H9 (cell line): ENCODE results near the gene FOXD1. TPM values are rescaled to one million over a fixed set of nuclear protein-coding genes. Genes with fewer than 3 reads are reported as not detected.
"Not testable (repeated sequence)": the region's sequence is repeated elsewhere in the genome, so short reads cannot be mapped to it uniquely, and the experiment has no call there.

Experiments used
- DNase-seq: peaks from one replicate; pipeline ENCODE4 v3.0.0-alpha.2; 2017
- H2AFZ ChIP-seq: one replicate; pipeline ENCODE4 v1.6.1; 2013; ENCODE audit warnings: mild to moderate bottlenecking, low read length, control low read depth, moderate library complexity
- H2AK5ac ChIP-seq: 2 replicates; pipeline ENCODE4 v1.6.1; 2013; ENCODE audit warnings: low read length, control low read depth, mixed read lengths; ENCODE audit not compliant: insufficient read length
- H2BK120ac ChIP-seq: one replicate; pipeline ENCODE4 v1.6.1; 2013; ENCODE audit warnings: low read depth, mild to moderate bottlenecking, low read length, control low read depth, inconsistent platforms; ENCODE audit not compliant: poor library complexity, severe bottlenecking
- H2BK12ac ChIP-seq: 2 replicates; pipeline ENCODE4 v1.6.1; 2013; ENCODE audit warnings: low read length, control low read depth, mixed read lengths, low read depth; ENCODE audit not compliant: insufficient read length
- H2BK15ac ChIP-seq: 2 replicates; pipeline ENCODE4 v1.6.1; 2013; ENCODE audit warnings: low read depth, low read length, control low read depth
- H2BK20ac ChIP-seq: one replicate; pipeline ENCODE4 v1.6.1; 2013; ENCODE audit warnings: low read depth, mild to moderate bottlenecking, low read length, control low read depth, inconsistent platforms; ENCODE audit not compliant: poor library complexity, severe bottlenecking
- H2BK5ac ChIP-seq: 2 replicates; pipeline ENCODE4 v1.6.1; 2013; ENCODE audit warnings: low read length, control low read depth, mixed read lengths; ENCODE audit not compliant: insufficient read length
- H3K14ac ChIP-seq: 2 replicates; pipeline ENCODE4 v1.6.1; 2013; ENCODE audit warnings: low read length, control low read depth; ENCODE audit not compliant: insufficient read depth
- H3K18ac ChIP-seq: 2 replicates; pipeline ENCODE4 v1.6.1; 2013; ENCODE audit warnings: low read depth, mild to moderate bottlenecking, mixed read lengths, low read length, control low read depth; ENCODE audit not compliant: insufficient read length
- H3K23ac ChIP-seq: 2 replicates; pipeline ENCODE4 v1.6.1; 2013; ENCODE audit warnings: low read length, control low read depth, mixed read lengths, low read depth; ENCODE audit not compliant: insufficient read length
- H3K23me2 ChIP-seq: 2 replicates; pipeline ENCODE4 v1.6.1; 2013; ENCODE audit warnings: low read depth, mild to moderate bottlenecking, mixed read lengths, low read length, control low read depth; ENCODE audit not compliant: insufficient read length, poor library complexity, severe bottlenecking
- H3K27ac ChIP-seq: 2 replicates; pipeline ENCODE4 v1.5.1; 2013; ENCODE audit warnings: low read length, control low read depth, mixed read lengths, low read depth; ENCODE audit not compliant: insufficient read length
- H3K27me3 ChIP-seq: 2 replicates; pipeline ENCODE4 v1.6.1; 2013; ENCODE audit warnings: low read length, control low read depth, inconsistent platforms; ENCODE audit not compliant: insufficient read depth
- H3K4ac ChIP-seq: 2 replicates; pipeline ENCODE4 v1.6.1; 2013; ENCODE audit warnings: low read depth, mild to moderate bottlenecking, control low read depth, inconsistent platforms, low read length, moderate library complexity
- H3K4me1 ChIP-seq: 2 replicates; pipeline ENCODE4 v1.6.1; 2013; ENCODE audit warnings: low read length, control low read depth, inconsistent platforms; ENCODE audit not compliant: insufficient read depth
- H3K4me2 ChIP-seq: 2 replicates; pipeline ENCODE4 v1.6.1; 2013; ENCODE audit warnings: low read length, control low read depth, mixed read lengths; ENCODE audit not compliant: insufficient read length, insufficient read depth
- H3K56ac ChIP-seq: 2 replicates; pipeline ENCODE4 v1.6.1; 2013; ENCODE audit warnings: low read depth, mild to moderate bottlenecking, mixed read lengths, low read length, control low read depth; ENCODE audit not compliant: insufficient read length
- H3K79me1 ChIP-seq: 2 replicates; pipeline ENCODE4 v1.6.1; 2013; ENCODE audit warnings: low read depth, mild to moderate bottlenecking, moderate library complexity, low read length, control low read depth, inconsistent platforms; ENCODE audit not compliant: insufficient read depth, poor library complexity, severe bottlenecking
- H3K79me2 ChIP-seq: 2 replicates; pipeline ENCODE4 v1.6.1; 2013; ENCODE audit warnings: low read length, control low read depth, inconsistent platforms; ENCODE audit not compliant: insufficient read depth
- H3K9ac ChIP-seq: 2 replicates; pipeline ENCODE4 v1.6.1; 2013; ENCODE audit warnings: low read length, control low read depth, mixed read lengths; ENCODE audit not compliant: insufficient read length; ENCODE audit errors: extremely low read depth
- H3K9me3 ChIP-seq: one replicate; pipeline ENCODE4 v1.6.1; 2013; ENCODE audit warnings: low read depth, low read length, inconsistent platforms; ENCODE audit not compliant: control insufficient read depth
- H3T11ph ChIP-seq: one replicate; pipeline ENCODE4 v1.6.1; 2013; ENCODE audit warnings: mild to moderate bottlenecking, low read length, control low read depth, inconsistent platforms
- H4K20me1 ChIP-seq: one replicate; pipeline ENCODE4 v1.6.1; 2013; ENCODE audit not compliant: control insufficient read depth, insufficient read length, insufficient read depth
- H4K5ac ChIP-seq: 2 replicates; pipeline ENCODE4 v1.6.1; 2013; ENCODE audit warnings: low read depth, mild to moderate bottlenecking, mixed read lengths, low read length, control low read depth; ENCODE audit not compliant: insufficient read length
- H4K8ac ChIP-seq: replicated peaks from 2 replicates; pipeline ENCODE4 v1.6.1; 2013; ENCODE audit warnings: low read length, control low read depth, mixed read lengths, low read depth; ENCODE audit not compliant: insufficient read length
- H4K91ac ChIP-seq: 2 replicates; pipeline ENCODE4 v1.6.1; 2013; ENCODE audit warnings: low read depth, mild to moderate bottlenecking, moderate library complexity, mixed read lengths, low read length, control low read depth; ENCODE audit not compliant: insufficient read length
- H3K27ac Mint-ChIP-seq, 3 experiments: 2 replicates in 2 of 3; 3 replicates in 1 of 3; pipeline ENCODE4 v1.8.0; 2020 to 2021; ENCODE audit warnings: mixed read lengths in 3 of 3, mild to moderate bottlenecking in 1 of 3, moderate library complexity in 1 of 3
- H3K27me3 Mint-ChIP-seq: 2 replicates; pipeline ENCODE4 v1.8.0; 2021; ENCODE audit warnings: low read depth, mild to moderate bottlenecking, moderate library complexity, mixed read lengths
- H3K36me3 Mint-ChIP-seq, 3 experiments: 2 replicates in 2 of 3; 3 replicates in 1 of 3; pipeline ENCODE4 v1.8.0; 2020 to 2021; ENCODE audit warnings: low read depth in 3 of 3, mixed read lengths in 3 of 3; ENCODE audit not compliant: insufficient read depth in 1 of 3
- H3K4me1 Mint-ChIP-seq, 2 experiments: 2 replicates each; pipeline ENCODE4 v1.8.0; 2020; ENCODE audit warnings: mixed read lengths in 2 of 2
- H3K4me3 Mint-ChIP-seq, 2 experiments: 2 replicates in 1 of 2; 3 replicates in 1 of 2; pipeline ENCODE4 v1.8.0; 2020 to 2021; ENCODE audit warnings: mild to moderate bottlenecking in 2 of 2, mixed read lengths in 2 of 2, moderate library complexity in 1 of 2
- H3K9me3 Mint-ChIP-seq, 2 experiments: 2 replicates in 1 of 2; 3 replicates in 1 of 2; pipeline ENCODE4 v1.8.0; 2020; ENCODE audit warnings: mild to moderate bottlenecking in 2 of 2, mixed read lengths in 2 of 2, moderate library complexity in 1 of 2
- WGBS: extraction: QIAGEN DNeasy Blood & Tissue Kit; methylation state at CpG from one replicate; pipeline ENCODE4 v1.1.7; 2013; ENCODE audit warnings: missing lambda C conversion rate, low lambda C conversion rate, mixed read lengths; ENCODE audit not compliant: insufficient read length; ENCODE audit errors: extremely low coverage; 5-methylcytosine and 5-hydroxymethylcytosine counted together
- total RNA-seq: library from RNA; stranded (reverse); gene quantifications from 2 replicates; pipeline ENCODE4 v1.2.1, GENCODE V29; 2021
- TF ChIP-seq, protein P1 (sequence below): fragments of 200-600 bp; sonication (generic); conservative IDR thresholded peaks from 3 replicates; pipeline ENCODE4 v1.8.0; 2021; ENCODE audit warnings: antibody characterized with exemption, mild to moderate bottlenecking

Gene FOXD1
- total RNA-seq, 1 experiment from 2014 or later = 0.20 TPM

DNA sequence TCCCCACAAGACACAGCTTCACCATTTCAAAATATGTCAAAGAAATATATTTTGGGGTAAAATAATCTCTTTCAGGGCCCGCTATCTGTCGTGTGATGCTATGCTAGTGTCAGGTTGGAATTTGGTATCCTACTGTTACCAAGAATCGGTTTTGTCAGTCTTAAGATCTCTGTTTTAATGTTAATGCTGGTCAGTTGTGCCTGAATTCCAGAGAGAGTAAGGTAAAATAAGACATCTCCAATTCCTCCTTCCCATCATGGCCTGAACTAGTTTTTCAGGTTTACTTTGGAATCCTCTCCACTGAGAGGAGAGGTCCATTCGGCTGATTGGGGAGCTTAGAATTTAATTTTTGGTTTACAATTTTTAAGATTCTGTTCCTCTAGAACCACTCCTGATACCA, 39.2 kb upstream of the FOXD1 start:
- Histone ChIP-seq H3K79me2 (no peaks in the 10 kb centered on the region), H2AK5ac (no peak overlapping the region), H2BK20ac (no peak overlapping the region), H2BK120ac (peak overlapping the region; percentile 50), H3K79me1 (no peaks in the 10 kb centered on the region), H3K9ac (no peak overlapping the region), H2AFZ (no peak overlapping the region), H3K4ac (no peak overlapping the region), H4K20me1 (no peaks in the 10 kb centered on the region), H3K9me3 (no peaks in the 10 kb centered on the region), H3T11ph (peak overlapping the region; percentile 20), H2BK5ac (no peak overlapping the region), H4K5ac (no peak overlapping the region), H4K91ac (no peak overlapping the region), H3K23me2 (no peaks in the 10 kb centered on the region), H2BK12ac (no peak overlapping the region), H3K4me1 (peaks cover 26% of the 10 kb centered on the region; the same call in 1 of the 2 replicates), H4K8ac (no peak overlapping the region), H3K14ac (peak overlapping the region; percentile 63; the same call in 1 of the 2 replicates), H3K4me2 (peak overlapping the region; percentile 24), H3K27ac (peak overlapping the region; percentile 98), H3K23ac (no peak overlapping the region), H2BK15ac (no peak overlapping the region), H3K18ac (peak overlapping the region; percentile 84), H3K56ac (no peak overlapping the region), H3K27me3 (no peaks in the 10 kb centered on the region)
- peak overlapping the region; percentile 96 to 99 (median 99) for H3K27ac Mint-ChIP-seq
- peaks cover 0 to 4% (median 0%) of the 10 kb centered on the region in 3 experiments; a peak in 2 of 7 replicates for H3K36me3 Mint-ChIP-seq
- no peak for DNase-seq
- H3K27me3 Mint-ChIP-seq = peaks cover 2% of the 10 kb centered on the region; the same call in 1 of the 2 replicates
- WGBS = no CpG with 5 or more reads among the region's 4 CpGs
- H3K4me1 Mint-ChIP-seq = peaks cover 61 to 73% of the 10 kb centered on the region in 2 experiments
- TF ChIP-seq, protein P1, sequence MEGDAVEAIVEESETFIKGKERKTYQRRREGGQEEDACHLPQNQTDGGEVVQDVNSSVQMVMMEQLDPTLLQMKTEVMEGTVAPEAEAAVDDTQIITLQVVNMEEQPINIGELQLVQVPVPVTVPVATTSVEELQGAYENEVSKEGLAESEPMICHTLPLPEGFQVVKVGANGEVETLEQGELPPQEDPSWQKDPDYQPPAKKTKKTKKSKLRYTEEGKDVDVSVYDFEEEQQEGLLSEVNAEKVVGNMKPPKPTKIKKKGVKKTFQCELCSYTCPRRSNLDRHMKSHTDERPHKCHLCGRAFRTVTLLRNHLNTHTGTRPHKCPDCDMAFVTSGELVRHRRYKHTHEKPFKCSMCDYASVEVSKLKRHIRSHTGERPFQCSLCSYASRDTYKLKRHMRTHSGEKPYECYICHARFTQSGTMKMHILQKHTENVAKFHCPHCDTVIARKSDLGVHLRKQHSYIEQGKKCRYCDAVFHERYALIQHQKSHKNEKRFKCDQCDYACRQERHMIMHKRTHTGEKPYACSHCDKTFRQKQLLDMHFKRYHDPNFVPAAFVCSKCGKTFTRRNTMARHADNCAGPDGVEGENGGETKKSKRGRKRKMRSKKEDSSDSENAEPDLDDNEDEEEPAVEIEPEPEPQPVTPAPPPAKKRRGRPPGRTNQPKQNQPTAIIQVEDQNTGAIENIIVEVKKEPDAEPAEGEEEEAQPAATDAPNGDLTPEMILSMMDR = no peak
- peaks cover 0 to 3% of the 10 kb centered on the region in 2 experiments; a peak in 1 of 5 replicates for H3K9me3 Mint-ChIP-seq
- peak overlapping the region; percentile 11 to 43; a peak in 2 of 5 replicates for H3K4me3 Mint-ChIP-seq

DNA sequence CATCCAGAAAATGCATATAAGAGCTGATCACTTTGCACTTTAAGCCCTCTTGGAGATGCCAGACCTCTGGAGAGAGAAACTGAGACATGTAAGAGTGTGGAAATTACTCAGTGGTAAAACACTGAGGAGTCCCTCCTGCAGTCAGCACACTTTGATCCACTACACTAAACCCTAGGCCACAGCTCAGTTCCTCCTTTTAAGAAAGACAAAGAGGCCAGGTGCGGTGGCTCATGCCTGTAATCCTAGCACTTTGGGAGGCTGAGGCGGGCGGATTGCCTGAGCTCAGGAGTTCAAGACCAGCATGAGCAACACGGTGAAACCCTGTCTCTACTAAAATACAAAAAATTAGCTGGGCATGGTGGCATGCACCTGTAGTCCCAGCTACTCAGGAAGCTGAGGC, 38.7 kb upstream of the FOXD1 start:
- not testable (repeated sequence) for H2BK5ac ChIP-seq, H4K5ac ChIP-seq, H3K9me3 ChIP-seq, H3K18ac ChIP-seq, H3K79me1 ChIP-seq, H4K8ac ChIP-seq, H3K23ac ChIP-seq, H2AFZ ChIP-seq, H3K36me3 Mint-ChIP-seq, H3K9me3 Mint-ChIP-seq, H3T11ph ChIP-seq, H4K20me1 ChIP-seq, H2BK12ac ChIP-seq, H3K9ac ChIP-seq, H3K4ac ChIP-seq, H2BK15ac ChIP-seq, H4K91ac ChIP-seq, H2BK20ac ChIP-seq, H3K56ac ChIP-seq, H3K27me3 Mint-ChIP-seq, H3K14ac ChIP-seq, H3K23me2 ChIP-seq, H2AK5ac ChIP-seq, H3K27me3 ChIP-seq, H3K79me2 ChIP-seq
- H3K4me1 Mint-ChIP-seq = peaks cover 65 to 72% of the 10 kb centered on the region in 2 experiments
- peak overlapping the region; percentile 96 to 99 (median 99) for H3K27ac Mint-ChIP-seq
- peak overlapping the region; percentile 43 to 49; a peak in 4 of 5 replicates for H3K4me3 Mint-ChIP-seq
- Histone ChIP-seq H3K4me1 (peaks cover 28% of the 10 kb centered on the region; the same call in 1 of the 2 replicates), H3K4me2 (peak overlapping the region; percentile 1), H2BK120ac (peak overlapping the region; percentile 39), H3K27ac (peak overlapping the region; percentile 89)
- peak; percentile 52 for DNase-seq
- WGBS = no CpG with 5 or more reads among the region's 4 CpGs
